K562 (cell line): ENCODE results near the gene SSR2. TPM values are rescaled to one million over a fixed set of nuclear protein-coding genes. Genes with fewer than 3 reads are reported as not detected.

Source experiments
- BHLHE40 ChIP-seq: IDR thresholded peaks from 2 replicates; pipeline ENCODE4 v1.6.1; 2011; ENCODE audit warnings: low read length, improper control_type of control experiment
- CHD7 ChIP-seq: fragments of 200-600 bp; sonication (generic); IDR thresholded peaks from one replicate; pipeline ENCODE4 v1.6.1; 2012; ENCODE audit warnings: mild to moderate bottlenecking, low read depth, low read length, inconsistent platforms
- CTCF ChIP-seq, 3 experiments: IDR thresholded peaks in 2 of 3; conservative IDR thresholded peaks in 1 of 3; 2 replicates each; pipeline ENCODE4 v1.5.1; 2011 to 2012; ENCODE audit warnings: low read length in 3 of 3, mild to moderate bottlenecking in 3 of 3, control low read depth in 2 of 3, improper control_type of control experiment in 1 of 3, inconsistent platforms in 1 of 3, low read depth in 1 of 3, mixed read lengths in 1 of 3, moderate library complexity in 1 of 3; ENCODE audit not compliant: insufficient read depth in 2 of 3
- KAT7 ChIP-seq: sonication (generic); formaldehyde crosslinking; IDR thresholded peaks from 2 replicates; pipeline ENCODE4 v1.8.0; 2022; ENCODE audit warnings: missing genetic modification reagents, mild to moderate bottlenecking, borderline replicate concordance
- SRF ChIP-seq, 2 experiments: fragments of 250-450, 450-650 bp in 1 of 2; sonication (Bioruptor Pico) in 1 of 2; sonication (generic) in 1 of 2; formaldehyde crosslinking; IDR thresholded peaks; 2 replicates each; pipeline versions ENCODE4 v1.5.0 to v1.5.1; 2020 to 2022; ENCODE audit warnings: mild to moderate bottlenecking in 1 of 2, missing genetic modification reagents in 1 of 2
- WHSC1 ChIP-seq: IDR thresholded peaks from one replicate; pipeline ENCODE4 v1.6.1; 2012; ENCODE audit warnings: low read length, control low read depth, inconsistent platforms
- XRCC5 ChIP-seq: fragments of 200-400 bp; formaldehyde crosslinking; IDR thresholded peaks from 2 replicates; pipeline ENCODE4 v1.6.1; 2017; ENCODE audit warnings: low read depth, mild to moderate bottlenecking, low read length
- ZNF134 ChIP-seq: fragments of 250-450 bp; sonication (Bioruptor Pico); conservative IDR thresholded peaks from 2 replicates; pipeline ENCODE4 v1.4.0; 2020
- ZNF184 ChIP-seq: sonication (generic); formaldehyde crosslinking; IDR thresholded peaks from 2 replicates; pipeline ENCODE4 v1.5.0; 2020; ENCODE audit warnings: missing genetic modification reagents
- ZNF347 ChIP-seq: fragments of 450-650 bp; formaldehyde crosslinking; IDR thresholded peaks from 2 replicates; pipeline ENCODE4 v1.4.0; 2020; ENCODE audit warnings: low read depth, mild to moderate bottlenecking, moderate library complexity
- ZNF449 ChIP-seq: fragments of 250-450 bp; sonication (Bioruptor Pico); IDR thresholded peaks from 2 replicates; pipeline ENCODE4 v1.8.0; 2022; ENCODE audit warnings: moderate library complexity, mild to moderate bottlenecking, inconsistent platforms
- polyA plus RNA-seq, 8 experiments: library from polyadenylated mRNA; depleted of rRNA in 4 of 8; stranded (reverse) in 5 of 8; unstranded in 3 of 8; fragments of >200 nt; fragmentation: Nextera tagmentation in 2 of 8; fragmentation: Illumina TruSeq in 1 of 8; extraction: Ambion mirVana in 2 of 8; extraction: Trizol in 1 of 8; gene quantifications; 2 replicates each; pipeline versions ENCODE4 v1.2.1 to v1.2.3, GENCODE V29; 2011 to 2014; ENCODE audit warnings: inconsistent platforms in 1 of 8, missing spikeins in 1 of 8
- total RNA-seq, 7 experiments: library from RNA; depleted of rRNA in 6 of 7; stranded (reverse); fragments of >200 nt in 6 of 7; fragmentation: Illumina TruSeq in 2 of 7; extraction: Trizol in 2 of 7; gene quantifications; 2 replicates each; pipeline versions ENCODE4 v1.2.1 to v1.2.3, GENCODE V29; 2011 to 2021; ENCODE audit warnings: low replicate concordance in 1 of 7

The SSR2 gene
- total and polyA plus RNA-seq, 9 of the 15 experiments (the other 6 are each of a cell fraction or from before 2014, with no cell fraction given): 161 to 411 (median 240) TPM

GRCh38 chr1:156020293-156021092 lies at the start of gene SSR2 (continued):
- TF ChIP-seq CHD7 (no peak), BHLHE40 (no peak), XRCC5 (no peak), ZNF134 (CRISPR knock-in tag) (no peak), WHSC1 (no peak), CTCF (IDR thresholded peaks at IDR 0.05 in 2 of 3, conservative IDR thresholded peaks at IDR 0.05 in 1 of 3; ENCODE audit: insufficient read depth in 2 of 3, low read depth in 1 of 3, low read length in 3 of 3) (no peak), ZNF449 (CRISPR knock-in tag) (no peak), ZNF184 (no peak), SRF (CRISPR knock-in tag; IDR thresholded peaks at IDR 0.05) (no peak), KAT7 (no peak), ZNF347 (CRISPR knock-in tag) (no peak)
